GM12878 (cell line): Measurements from ENCODE around the gene PIGU. TPM values are rescaled to one million over a fixed set of nuclear protein-coding genes. Genes with fewer than 3 reads are reported as not detected.

Source experiments
- ATAC-seq: fragments of 200-7000 bp; cut with Tn5 transposase; 3 replicates; pipeline ENCODE4 v1.9.1; 2020; ENCODE audit warnings: mild to moderate bottlenecking, moderate library complexity
- BruUV-seq: library from RNA; stranded (reverse); fragments of 400-500 nt; replicated peaks from 2 replicates; lab custom pipeline; 2021; lab: Mats Ljungman, UMichigan
- CTCF ChIA-PET: fragments of 300-600 bp; sonication (Branson Sonifier 250); formaldehyde crosslinking; extraction: SDS; loops from one replicate; lab custom pipeline; 2021; ENCODE audit warnings: inconsistent platforms; lab: Yijun Ruan, JAX
- POLR2A ChIA-PET: fragments of 350-600 bp; formaldehyde crosslinking; extraction: SDS; loops from one replicate; lab custom pipeline; 2021; ENCODE audit warnings: inconsistent platforms; lab: Charles Lee
- RAD21 ChIA-PET: fragments of 300-600 bp; sonication (Branson Sonifier 250); formaldehyde crosslinking; loops from one replicate; lab custom pipeline; 2023; ENCODE audit warnings: antibody characterized with exemption; ENCODE audit not compliant: unreplicated experiment; lab: Charles Lee
- SMC1A ChIA-PET: fragments of 300-600 bp; sonication (Branson Sonifier 250); formaldehyde crosslinking; loops from one replicate; lab custom pipeline; 2023; ENCODE audit not compliant: unreplicated experiment, uncharacterized antibody; lab: Charles Lee
- DNase-seq: peaks from one replicate; pipeline ENCODE4 v3.0.0-alpha.2; 2011; ENCODE audit warnings: low read depth, low spot score
- FAIRE-seq: peaks from 3 replicates; lab custom pipeline; 2011; peaks lifted over from hg19 to GRCh38; lab: Jason Lieb, UNC
- H2AFZ ChIP-seq: 2 replicates; pipeline ENCODE4 v1.6.0; 2011; ENCODE audit warnings: low read depth, low read length, control low read depth; ENCODE audit not compliant: control insufficient read depth
- H3K27ac ChIP-seq: 2 replicates; pipeline ENCODE4 v1.5.1; 2011; ENCODE audit warnings: control low read depth; ENCODE audit not compliant: control insufficient read depth, insufficient read depth
- H3K27me3 ChIP-seq, 2 experiments: replicated peaks in 1 of 2; 2 replicates each; pipeline versions ENCODE4 v1.6.0 to v1.6.1; 2011; ENCODE audit warnings: low read length in 1 of 2; ENCODE audit not compliant: control insufficient read depth in 2 of 2, insufficient read depth in 2 of 2
- H3K36me3 ChIP-seq, 2 experiments: 2 replicates each; pipeline ENCODE4 v1.5.1; 2011; ENCODE audit warnings: low read length in 1 of 2; ENCODE audit not compliant: control insufficient read depth in 2 of 2, insufficient read depth in 2 of 2
- H3K4me1 ChIP-seq: 2 replicates; pipeline ENCODE4 v1.6.1; 2011; ENCODE audit warnings: mild to moderate bottlenecking, low read length, moderate library complexity, mixed read lengths; ENCODE audit not compliant: control insufficient read depth, insufficient read depth
- H3K4me2 ChIP-seq: 2 replicates; pipeline ENCODE4 v1.6.0; 2011; ENCODE audit warnings: control low read depth; ENCODE audit not compliant: control insufficient read depth, insufficient read depth
- H3K4me3 ChIP-seq: fragments of 200-600 bp; sonication (generic); 2 replicates; pipeline ENCODE4 v1.5.1; 2016
- H3K79me2 ChIP-seq: 2 replicates; pipeline ENCODE4 v1.6.0; 2011; ENCODE audit warnings: low read length; ENCODE audit not compliant: control insufficient read depth, insufficient read depth
- H3K9ac ChIP-seq: 2 replicates; pipeline ENCODE4 v1.8.0; 2011; ENCODE audit warnings: low read length, control low read depth, mixed read lengths; ENCODE audit not compliant: control insufficient read depth, insufficient read depth
- H3K9me3 ChIP-seq: replicated peaks from 3 replicates; pipeline ENCODE4 v1.5.1; 2011; ENCODE audit warnings: mild to moderate bottlenecking, low read length; ENCODE audit not compliant: control insufficient read depth, insufficient read depth
- H4K20me1 ChIP-seq: 2 replicates; pipeline ENCODE4 v1.6.0; 2011; ENCODE audit not compliant: control insufficient read depth, insufficient read depth
- BCL11A ChIP-seq: IDR thresholded peaks from 2 replicates; pipeline ENCODE4 v1.6.1; 2011; ENCODE audit warnings: low read depth, low read length
- CHD2 ChIP-seq: IDR thresholded peaks from 2 replicates; pipeline ENCODE4 v1.6.1; 2011; ENCODE audit warnings: low read depth, low read length, improper control_type of control experiment, borderline replicate concordance
- CREB1 ChIP-seq: IDR thresholded peaks from 2 replicates; pipeline ENCODE4 v1.6.1; 2012; ENCODE audit warnings: low read depth, mild to moderate bottlenecking, inconsistent platforms
- CREM ChIP-seq: IDR thresholded peaks from 2 replicates; pipeline ENCODE4 v1.6.1; 2014; ENCODE audit warnings: antibody characterized with exemption, low read depth
- ETV6 ChIP-seq, 2 experiments: fragments of 450-650 bp in 1 of 2; IDR thresholded peaks in 1 of 2; conservative IDR thresholded peaks in 1 of 2; 2 replicates each; pipeline ENCODE4 v1.6.1; 2014; ENCODE audit warnings: antibody characterized with exemption in 1 of 2, borderline replicate concordance in 1 of 2, low read depth in 1 of 2, mild to moderate bottlenecking in 1 of 2, moderate library complexity in 1 of 2
- HSF1 ChIP-seq: fragments of 150-350 bp; IDR thresholded peaks from 2 replicates; pipeline ENCODE4 v1.6.1; 2014; ENCODE audit warnings: mild to moderate bottlenecking, low read depth, low read length
- IKZF1 ChIP-seq: fragments of 450-650 bp; conservative IDR thresholded peaks from 2 replicates; pipeline ENCODE4 v1.6.1; 2017; ENCODE audit warnings: antibody characterized with exemption, mild to moderate bottlenecking
- IRF3 ChIP-seq: fragments of 450-650 bp; IDR thresholded peaks from 2 replicates; pipeline ENCODE4 v1.6.1; 2014; ENCODE audit warnings: mild to moderate bottlenecking
- LARP7 ChIP-seq: fragments of 450-650 bp; IDR thresholded peaks from 2 replicates; pipeline ENCODE4 v1.6.1; 2017; ENCODE audit warnings: mild to moderate bottlenecking
- MTA3 ChIP-seq: IDR thresholded peaks from 2 replicates; pipeline ENCODE4 v1.6.1; 2012; ENCODE audit warnings: low read length, inconsistent platforms, borderline replicate concordance
- NFYA ChIP-seq: IDR thresholded peaks from 2 replicates; pipeline ENCODE4 v1.6.1; 2011; ENCODE audit warnings: low read depth, mild to moderate bottlenecking, low read length, improper control_type of control experiment, borderline replicate concordance
- PAX5 ChIP-seq: IDR thresholded peaks from 2 replicates; pipeline ENCODE4 v1.6.1; 2011; ENCODE audit warnings: low read depth, low read length, borderline replicate concordance
- RCOR1 ChIP-seq: conservative IDR thresholded peaks from 2 replicates; pipeline ENCODE4 v1.6.1; 2012; ENCODE audit warnings: low read depth, low read length, improper control_type of control experiment
- RFX5 ChIP-seq: IDR thresholded peaks from 2 replicates; pipeline ENCODE4 v1.6.1; 2011; ENCODE audit warnings: low read depth, low read length, improper control_type of control experiment
- SIX5 ChIP-seq: IDR thresholded peaks from 2 replicates; pipeline ENCODE4 v1.6.1; 2011; ENCODE audit warnings: mild to moderate bottlenecking, low read depth, low read length, moderate library complexity; ENCODE audit not compliant: severe bottlenecking
- SMARCA5 ChIP-seq: fragments of 450-650 bp; IDR thresholded peaks from 2 replicates; pipeline ENCODE4 v1.6.1; 2017; ENCODE audit warnings: mild to moderate bottlenecking
- TAF1 ChIP-seq: IDR thresholded peaks from 2 replicates; pipeline ENCODE4 v1.6.1; 2011; ENCODE audit warnings: mild to moderate bottlenecking, low read depth, low read length, borderline replicate concordance
- YY1 ChIP-seq: IDR thresholded peaks from 2 replicates; pipeline ENCODE4 v1.6.1; 2011; ENCODE audit warnings: low read depth, mild to moderate bottlenecking, low read length
- ZNF24 ChIP-seq: fragments of 450-650 bp; IDR thresholded peaks from 2 replicates; pipeline ENCODE4 v1.6.1; 2017; ENCODE audit warnings: antibody characterized with exemption, mild to moderate bottlenecking
- ZNF274 ChIP-seq: IDR thresholded peaks from one replicate; pipeline ENCODE4 v1.8.0; 2011; ENCODE audit not compliant: insufficient read length, insufficient read depth
- WGBS: methylation state at CpG from one replicate; pipeline ENCODE4 v1.1.6; 2016; ENCODE audit warnings: low lambda C conversion rate; ENCODE audit not compliant: insufficient replicate concordance, insufficient coverage; ENCODE audit errors: missing lambda C conversion rate; 5-methylcytosine and 5-hydroxymethylcytosine counted together
- in situ Hi-C: fragments of 300-500 bp; cut with MboI; formaldehyde crosslinking; loops from 9 replicates; pipeline ENCODE4 v1.14.3; 2018; ENCODE audit warnings: mixed read lengths
- intact Hi-C: fragments of 100-400 bp; cut with micrococcal nuclease; formaldehyde crosslinking; loops from one replicate; pipeline ENCODE4 v1.14.2; 2022; ENCODE audit not compliant: unreplicated experiment
- polyA plus RNA-seq, 11 experiments: library from polyadenylated mRNA; depleted of rRNA in 4 of 11; unstranded in 6 of 11; stranded (reverse) in 5 of 11; fragments of >200 nt; fragmentation: Nextera tagmentation in 4 of 11; fragmentation: Illumina TruSeq in 1 of 11; extraction: Ambion mirVana in 4 of 11; extraction: Trizol in 1 of 11; gene quantifications; 1 replicate in 1 of 11; 2 replicates in 10 of 11; pipeline versions ENCODE4 v1.2.1 to v1.2.3, GENCODE V29; 2011 to 2016; ENCODE audit warnings: inconsistent platforms in 2 of 11, missing spikeins in 2 of 11, low read depth in 1 of 11
- total RNA-seq, 4 experiments: library from RNA; depleted of rRNA in 3 of 4; stranded (reverse); fragments of >200 nt in 3 of 4; fragmentation: Illumina TruSeq in 1 of 4; extraction: Trizol in 1 of 4; gene quantifications; 2 replicates each; pipeline versions ENCODE4 v1.2.1 to v1.2.3, GENCODE V29; 2013 to 2021

Gene PIGU
- total and polyA plus RNA-seq, 10 of the 15 experiments (the other 5 are each of a cell fraction or from before 2014, with no cell fraction given): 4.1 to 88.2 (median 25.0) TPM

- Histone ChIP-seq H3K4me2 (no peak overlapping the region), H2AFZ (no peak overlapping the region), H4K20me1 (no peaks in the 10 kb centered on the region), H3K9ac (no peak overlapping the region), H3K79me2 (no peaks in the 10 kb centered on the region), H3K4me3 (no peak overlapping the region), H3K27me3 (no peaks in the 10 kb centered on the region), H3K9me3 (no peaks in the 10 kb centered on the region), H3K27ac (no peak overlapping the region), H3K4me1 (peaks cover 3% of the 10 kb centered on the region; the same call in 1 of the 2 replicates), H3K36me3 (no peaks in the 10 kb centered on the region; a peak in 1 of 4 replicates)
- ChIA-PET SMC1A (interaction anchor here (1.3 kb wide), 1 partner anchor 133 kb away, joined by 3 read pairs; no protein-coding TSS in a partner anchor), CTCF (interaction anchor here (1.4 to 2.2 kb wide), 2 partner anchors 48 to 183 kb away, joined by 3 to 8 read pairs; no protein-coding TSS in a partner anchor), RAD21 (no interaction called here), POLR2A (no interaction called here)
- TF ChIP-seq ETV6 (conservative IDR thresholded peaks at IDR 0.05 in 1 of 2, IDR thresholded peaks at IDR 0.05 in 1 of 2; ENCODE audit: borderline replicate concordance in 1 of 2, low read depth in 1 of 2): no peak
- no peak for TF ChIP-seq HSF1
- TF ChIP-seq LARP7: no peak
- TF ChIP-seq YY1: no peak
- TF ChIP-seq IRF3: no peak
- no peak for TF ChIP-seq ZNF24
- TF ChIP-seq RCOR1: no peak
- no peak for TF ChIP-seq RFX5
- no peak for TF ChIP-seq MTA3
- TF ChIP-seq SMARCA5: no peak
- TF ChIP-seq NFYA: no peak
- TF ChIP-seq CREM: no peak
- TF ChIP-seq SIX5: no peak
- TF ChIP-seq PAX5: no peak
- TF ChIP-seq CREB1: no peak
- no peak for TF ChIP-seq TAF1
- no peak for TF ChIP-seq IKZF1
- no peak for TF ChIP-seq ZNF274
- no peak for TF ChIP-seq CHD2
- no peak for TF ChIP-seq BCL11A
- FAIRE-seq: no peak
- no peak for ATAC-seq
- intact Hi-C loops: no loop called here
- 95% methylated on average over 9 of the region's 9 CpGs for WGBS
- DNase-seq: no peak
- BruUV-seq: no TSS peak
- in situ Hi-C loops: no loop called here
Measured at GRCh38 chr20:34586488-34587163, 90.3 kb downstream of the PIGU start.
